IMR-90 (cell line): ENCODE results near the gene PODXL2. TPM values are rescaled to one million over a fixed set of nuclear protein-coding genes. Genes with fewer than 3 reads are reported as not detected.

Source experiments
- ATAC-seq: fragments of 200-7000 bp; cut with Tn5 transposase; 2 replicates; pipeline ENCODE4 v1.9.1; 2020; ENCODE audit warnings: low read depth, mild to moderate bottlenecking, moderate library complexity
- BruUV-seq: library from RNA; stranded (reverse); fragments of 400-500 nt; replicated peaks from 2 replicates; lab custom pipeline; 2021; lab: Mats Ljungman, UMichigan
- CTCF ChIA-PET: fragments of 300-600 bp; formaldehyde crosslinking; extraction: SDS; loops from one replicate; lab custom pipeline; 2021; ENCODE audit warnings: antibody characterized with exemption; lab: Yijun Ruan, JAX
- POLR2A ChIA-PET: fragments of 300-600 bp; sonication (Branson Sonifier 250); formaldehyde crosslinking; loops from one replicate; lab custom pipeline; 2022; ENCODE audit warnings: antibody characterized with exemption; ENCODE audit not compliant: unreplicated experiment; lab: Charles Lee
- DNase-seq: peaks from one replicate; pipeline ENCODE4 v3.0.0; 2013
- H2AFZ ChIP-seq: replicated peaks from 2 replicates; pipeline ENCODE3; 2013; ENCODE audit warnings: low read length, mild to moderate bottlenecking; ENCODE audit not compliant: poor library complexity
- H2AK5ac ChIP-seq: 2 replicates; pipeline ENCODE4 v1.6.1; 2013; ENCODE audit warnings: low read depth, low read length, inconsistent platforms
- H2AK9ac ChIP-seq: replicated peaks from 2 replicates; pipeline ENCODE3; 2013; ENCODE audit warnings: mild to moderate bottlenecking, low read depth, low read length, moderate library complexity; ENCODE audit not compliant: poor library complexity
- H2BK120ac ChIP-seq: 2 replicates; pipeline ENCODE4 v1.6.1; 2013; ENCODE audit warnings: low read depth, low read length, inconsistent platforms
- H2BK15ac ChIP-seq: 3 replicates; pipeline ENCODE4 v1.6.1; 2013; ENCODE audit warnings: low read depth, low read length, inconsistent platforms
- H2BK20ac ChIP-seq: 2 replicates; pipeline ENCODE4 v1.6.1; 2013; ENCODE audit warnings: low read depth, mild to moderate bottlenecking, inconsistent platforms, low read length, moderate library complexity
- H2BK5ac ChIP-seq: 2 replicates; pipeline ENCODE4 v1.6.1; 2013; ENCODE audit warnings: mild to moderate bottlenecking, low read depth, low read length, inconsistent platforms; ENCODE audit not compliant: poor library complexity, severe bottlenecking
- H3K14ac ChIP-seq: replicated peaks from 2 replicates; pipeline ENCODE4 v1.6.1; 2013; ENCODE audit warnings: low read depth, low read length, inconsistent platforms
- H3K18ac ChIP-seq: 2 replicates; pipeline ENCODE4 v1.6.1; 2013; ENCODE audit warnings: low read depth, low read length, control low read depth
- H3K23ac ChIP-seq: 2 replicates; pipeline ENCODE4 v1.6.1; 2013; ENCODE audit warnings: low read depth, low read length, inconsistent platforms
- H3K27ac ChIP-seq: 2 replicates; pipeline ENCODE4 v1.5.1; 2013; ENCODE audit warnings: mild to moderate bottlenecking, control low read depth, low read length; ENCODE audit not compliant: insufficient read depth
- H3K27me3 ChIP-seq: 2 replicates; pipeline ENCODE4 v1.6.1; 2013; ENCODE audit warnings: low read length; ENCODE audit not compliant: control insufficient read depth, insufficient read depth
- H3K36me3 ChIP-seq: 2 replicates; pipeline ENCODE4 v1.6.1; 2013; ENCODE audit warnings: low read length, mixed read lengths; ENCODE audit not compliant: control insufficient read depth, insufficient read depth
- H3K4ac ChIP-seq: 2 replicates; pipeline ENCODE4 v1.6.1; 2013; ENCODE audit warnings: low read depth, low read length, inconsistent platforms
- H3K4me1 ChIP-seq: 2 replicates; pipeline ENCODE4 v1.6.1; 2013; ENCODE audit warnings: low read length, mixed read lengths; ENCODE audit not compliant: control insufficient read depth, insufficient read depth
- H3K4me2 ChIP-seq: 2 replicates; pipeline ENCODE4 v1.6.1; 2013; ENCODE audit warnings: low read depth, mild to moderate bottlenecking, control low read depth, low read length, moderate library complexity
- H3K4me3 ChIP-seq: 2 replicates; pipeline ENCODE4 v1.5.1; 2013; ENCODE audit warnings: low read depth, mild to moderate bottlenecking, control low read depth, low read length, moderate library complexity; ENCODE audit not compliant: insufficient read depth
- H3K56ac ChIP-seq: 2 replicates; pipeline ENCODE4 v1.6.1; 2013; ENCODE audit warnings: low read length, inconsistent platforms; ENCODE audit not compliant: insufficient read depth; ENCODE audit errors: extremely low read depth
- H3K79me1 ChIP-seq, 2 experiments: 2 replicates each; pipeline ENCODE4 v1.6.1; 2013; ENCODE audit warnings: low read length in 2 of 2, inconsistent platforms in 1 of 2, low read depth in 1 of 2
- H3K9ac ChIP-seq: 2 replicates; pipeline ENCODE4 v1.6.1; 2013; ENCODE audit warnings: low read depth, low read length, control low read depth
- H3K9me1 ChIP-seq: 2 replicates; pipeline ENCODE4 v1.6.1; 2013; ENCODE audit warnings: low read length, inconsistent platforms; ENCODE audit not compliant: insufficient read depth
- H3K9me3 ChIP-seq: 2 replicates; pipeline ENCODE4 v1.6.1; 2013; ENCODE audit warnings: low read length; ENCODE audit not compliant: control insufficient read depth, insufficient read depth
- H4K20me1 ChIP-seq: 2 replicates; pipeline ENCODE4 v1.6.1; 2013; ENCODE audit warnings: low read length, inconsistent platforms; ENCODE audit not compliant: insufficient read depth
- H4K5ac ChIP-seq: 2 replicates; pipeline ENCODE4 v1.6.1; 2013; ENCODE audit warnings: mild to moderate bottlenecking, low read depth, low read length, control low read depth
- H4K8ac ChIP-seq, 2 experiments: 2 replicates each; pipeline ENCODE4 v1.6.1; 2013; ENCODE audit warnings: low read depth in 2 of 2, low read length in 2 of 2, control low read depth in 1 of 2, inconsistent platforms in 1 of 2
- H4K91ac ChIP-seq: 2 replicates; pipeline ENCODE4 v1.6.1; 2013; ENCODE audit warnings: low read depth, low read length, inconsistent platforms; ENCODE audit not compliant: insufficient read depth
- CEBPB ChIP-seq: IDR thresholded peaks from 2 replicates; pipeline ENCODE4 v1.6.1; 2012; ENCODE audit warnings: low read depth, low read length, improper control_type of control experiment
- FOS ChIP-seq: fragments of 150-350 bp; IDR thresholded peaks from 2 replicates; pipeline ENCODE4 v1.6.1; 2016; ENCODE audit warnings: low read depth, low read length
- MAFK ChIP-seq: IDR thresholded peaks from 2 replicates; pipeline ENCODE4 v1.6.1; 2012; ENCODE audit warnings: low read depth, low read length, improper control_type of control experiment
- MAZ ChIP-seq: IDR thresholded peaks from 2 replicates; pipeline ENCODE4 v1.6.1; 2012; ENCODE audit warnings: low read depth, mild to moderate bottlenecking, low read length, improper control_type of control experiment, moderate library complexity, borderline replicate concordance
- RFX5 ChIP-seq: IDR thresholded peaks from 2 replicates; pipeline ENCODE4 v1.8.0; 2012; ENCODE audit warnings: low read depth, mild to moderate bottlenecking, low read length, moderate library complexity
- SMC3 ChIP-seq: fragments of 150-350 bp; IDR thresholded peaks from 2 replicates; pipeline ENCODE4 v1.6.1; 2016; ENCODE audit warnings: low read depth, mild to moderate bottlenecking, antibody characterized with exemption, low read length, moderate library complexity
- WGBS, 2 experiments: methylation state at CpG; one replicate each; pipeline versions ENCODE4 v1.1.5 to v1.1.7; 2013; ENCODE audit warnings: missing lambda C conversion rate in 2 of 2; ENCODE audit not compliant: insufficient read length in 1 of 2; ENCODE audit errors: extremely low coverage in 2 of 2; 5-methylcytosine and 5-hydroxymethylcytosine counted together
- dilution Hi-C: fragments of 300-500 bp; cut with HindIII; formaldehyde crosslinking; loops from one replicate; pipeline ENCODE4 v1.14.3; 2018; ENCODE audit warnings: low sequenced_read_pairs; ENCODE audit not compliant: unreplicated experiment
- in situ Hi-C: fragments of 300-500 bp; cut with MboI; formaldehyde crosslinking; loops from 3 replicates; pipeline ENCODE4 v1.14.3; 2019; ENCODE audit warnings: low sequenced_read_pairs, inconsistent platforms, mixed read lengths
- intact Hi-C: fragments of 100-400 bp; cut with micrococcal nuclease; formaldehyde crosslinking; loops from 2 replicates; pipeline ENCODE4 v1.10.0; 2022
- polyA plus RNA-seq, 3 experiments: library from polyadenylated mRNA; depleted of rRNA; stranded (reverse); fragments of >200 nt; gene quantifications; 2 replicates each; pipeline ENCODE4 v1.2.3, GENCODE V29; 2012; ENCODE audit warnings: low replicate concordance in 1 of 3
- total RNA-seq: library from RNA; depleted of rRNA; stranded (reverse); fragments of >200 nt; gene quantifications from 2 replicates; pipeline ENCODE4 v1.2.3, GENCODE V29; 2012
- TF ChIP-seq, protein P1 (sequence below): fragments of 150-350 bp; IDR thresholded peaks from 2 replicates; pipeline ENCODE4 v1.6.1; 2017; ENCODE audit warnings: mild to moderate bottlenecking, antibody characterized with exemption, low read length, low read depth

The PODXL2 gene
- total and polyA plus RNA-seq, 2 of the 4 experiments (the other 2 are of a cell fraction): 1.6 to 5.4 TPM

DNA sequence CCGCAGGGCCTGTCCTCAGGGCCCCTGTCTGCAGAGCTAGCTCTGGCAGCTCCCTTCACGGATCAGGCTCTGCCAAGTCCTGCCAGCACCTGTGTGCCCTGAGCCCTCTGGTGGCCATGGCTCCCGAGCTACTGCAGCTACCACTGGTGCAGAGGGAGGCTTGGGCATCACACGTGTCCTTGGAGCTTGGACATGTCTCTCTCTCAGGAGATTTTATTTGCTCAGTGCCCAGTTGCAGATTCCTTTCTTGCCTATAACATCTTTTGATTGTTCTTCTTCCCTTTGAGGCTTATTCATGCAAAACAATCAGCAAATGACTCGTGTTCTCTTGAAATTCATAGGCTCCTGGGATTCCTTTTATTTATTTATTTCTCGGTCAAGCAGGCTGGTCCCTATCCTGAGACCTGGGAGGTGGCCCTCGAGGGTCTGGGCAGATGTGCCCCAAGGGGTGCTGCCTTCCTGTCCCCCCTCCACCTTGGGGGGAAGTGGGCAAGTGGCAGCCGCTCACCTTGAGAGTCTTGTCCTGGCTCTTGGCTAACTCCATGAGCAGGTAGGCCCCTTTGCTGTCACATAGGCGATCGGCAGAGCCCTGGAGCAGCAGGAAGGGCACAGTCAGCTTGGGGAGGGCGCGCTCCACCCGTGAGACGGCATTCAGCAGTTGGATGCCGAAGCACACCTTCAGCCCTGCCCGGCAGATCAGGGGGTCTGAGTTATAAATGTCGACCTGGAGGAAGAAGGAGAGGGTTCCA, 65.7 kb downstream of the PODXL2 start:
- DNase-seq: peak; percentile 20
- ATAC-seq: no peak
- H3K9me1 ChIP-seq: peaks cover 27% of the 10 kb centered on the region
- H4K20me1 ChIP-seq: no peaks in the 10 kb centered on the region
- H3K27ac ChIP-seq: no peak overlapping the region
- H2BK15ac ChIP-seq: no peak overlapping the region
- no TSS peak for BruUV-seq
- H2BK20ac ChIP-seq: no peak overlapping the region
- no peak overlapping the region for H3K4me3 ChIP-seq
- H3K36me3 ChIP-seq: peaks cover 12% of the 10 kb centered on the region; the same call in 1 of the 2 replicates
- H3K27me3 ChIP-seq: no peaks in the 10 kb centered on the region
- in situ Hi-C loops (no loop called here), intact Hi-C loops (no loop called here), dilution Hi-C loops (no loop called here)
- H3K14ac ChIP-seq: no peak overlapping the region
- no peak overlapping the region for H4K8ac ChIP-seq
- H2BK5ac ChIP-seq: no peak overlapping the region
- H2AK5ac ChIP-seq: 0 out of 2 replicates have a peak overlapping the region, but pooled peaks have one; percentile 27
- no peak overlapping the region for H3K4me2 ChIP-seq
- TF ChIP-seq, protein P1, sequence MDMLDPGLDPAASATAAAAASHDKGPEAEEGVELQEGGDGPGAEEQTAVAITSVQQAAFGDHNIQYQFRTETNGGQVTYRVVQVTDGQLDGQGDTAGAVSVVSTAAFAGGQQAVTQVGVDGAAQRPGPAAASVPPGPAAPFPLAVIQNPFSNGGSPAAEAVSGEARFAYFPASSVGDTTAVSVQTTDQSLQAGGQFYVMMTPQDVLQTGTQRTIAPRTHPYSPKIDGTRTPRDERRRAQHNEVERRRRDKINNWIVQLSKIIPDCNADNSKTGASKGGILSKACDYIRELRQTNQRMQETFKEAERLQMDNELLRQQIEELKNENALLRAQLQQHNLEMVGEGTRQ: no peak
- TF ChIP-seq RFX5 (no peak), CEBPB (no peak), MAFK (no peak), FOS (no peak), SMC3 (no peak), MAZ (no peak)
- peaks cover 0 to 42% of the 10 kb centered on the region in 2 experiments; a peak in 2 of 4 replicates for H3K79me1 ChIP-seq
- H3K23ac ChIP-seq: no peak overlapping the region
- H3K4me1 ChIP-seq: peaks cover 34% of the 10 kb centered on the region
- no peak overlapping the region for H2AFZ ChIP-seq
- no peak overlapping the region for H4K5ac ChIP-seq
- ChIA-PET POLR2A (no interaction called here), CTCF (no interaction called here)
- H3K18ac ChIP-seq: no peak overlapping the region
- no peak overlapping the region for H3K56ac ChIP-seq
- 66% methylated on average over 3 of the region's 17 CpGs; no CpG with 5 or more reads in 1 of the 2 experiments for WGBS, 2 experiments
- no peak overlapping the region for H2BK120ac ChIP-seq
- H2AK9ac ChIP-seq: no peak overlapping the region
- H3K4ac ChIP-seq: no peak overlapping the region
- H4K91ac ChIP-seq: no peak overlapping the region
- H3K9ac ChIP-seq: no peak overlapping the region
- no peaks in the 10 kb centered on the region for H3K9me3 ChIP-seq
